Left lung (tissue), 10 donors: ENCODE data around the gene KLK11. TPM values are rescaled to one million over a fixed set of nuclear protein-coding genes. Genes with fewer than 3 reads are reported as not detected.
"Not testable (repeated sequence)": the region's sequence is repeated elsewhere in the genome, so short reads cannot be mapped to it uniquely, and the experiment has no call there.

Experiments used
- ATAC-seq: fragments of 200-7000 bp; cut with Tn5 transposase; one replicate; pipeline ENCODE4 v1.9.1; 2020; ENCODE audit warnings: moderate library complexity
- DNase-seq, 4 donors: peaks; one replicate each; pipeline ENCODE4 v3.0.0-alpha.2; 2013 to 2020
- H3K27ac ChIP-seq, 2 donors: fragments of 200-600 bp; sonication (generic) in 1 of 2; one replicate each; pipeline versions ENCODE4 v1.5.0 to v1.8.0; 2020 to 2021
- H3K27me3 ChIP-seq, 2 donors: fragments of 200-600 bp; sonication (generic) in 1 of 2; one replicate each; pipeline versions ENCODE4 v1.5.0 to v1.8.0; 2020 to 2021
- H3K36me3 ChIP-seq, 2 donors: fragments of 200-600 bp; sonication (generic) in 1 of 2; one replicate each; pipeline versions ENCODE4 v1.5.0 to v1.8.0; 2020 to 2021
- H3K4me1 ChIP-seq, 2 donors: fragments of 200-600 bp; one replicate each; pipeline ENCODE4 v1.8.0; 2021
- H3K4me3 ChIP-seq, 2 donors: fragments of 200-600 bp; sonication (generic) in 1 of 2; one replicate each; pipeline versions ENCODE4 v1.5.0 to v1.8.0; 2020 to 2021; ENCODE audit warnings: mild to moderate bottlenecking in 1 of 2
- H3K9me3 ChIP-seq, 2 donors: fragments of 200-600 bp; sonication (generic) in 1 of 2; one replicate each; pipeline versions ENCODE4 v1.5.0 to v1.8.0; 2020 to 2021
- intact Hi-C, 2 donors: fragments of 100-400 bp; cut with DNase I; formaldehyde crosslinking; loops; one replicate each; pipeline versions ENCODE4 v1.11.2 to v1.14.2; 2022
- polyA plus RNA-seq, 6 donors: library from polyadenylated mRNA; unstranded; fragments of 120-200 nt; gene quantifications; one replicate each; pipeline ENCODE4 v1.2.1, GENCODE V29; 2013; ENCODE audit not compliant: insufficient read length in 6 of 6
- total RNA-seq, 2 donors: library from RNA; stranded (reverse); fragmentation: NEBNext Ultra II Directional; extraction: Animal tissue kit (Norgen Biotek cat#: 25700); gene quantifications; one replicate each; pipeline ENCODE4 v1.2.1, GENCODE V29; 2021
- TF ChIP-seq, protein P1 (sequence below), 2 donors: fragments of 200-600 bp; sonication (generic) in 1 of 2; IDR thresholded peaks; one replicate each; pipeline versions ENCODE4 v1.5.0 to v1.8.0; 2021; ENCODE audit warnings: antibody characterized with exemption in 2 of 2
- donor health status: DM: no; HTN: yes; CAD: no.
- donor health status: DM: no; HTN: no; CAD: no.

Gene KLK11
- total and polyA plus RNA-seq, 8 donors: 1.6 to 7.2 (median 3.7) TPM

DNA sequence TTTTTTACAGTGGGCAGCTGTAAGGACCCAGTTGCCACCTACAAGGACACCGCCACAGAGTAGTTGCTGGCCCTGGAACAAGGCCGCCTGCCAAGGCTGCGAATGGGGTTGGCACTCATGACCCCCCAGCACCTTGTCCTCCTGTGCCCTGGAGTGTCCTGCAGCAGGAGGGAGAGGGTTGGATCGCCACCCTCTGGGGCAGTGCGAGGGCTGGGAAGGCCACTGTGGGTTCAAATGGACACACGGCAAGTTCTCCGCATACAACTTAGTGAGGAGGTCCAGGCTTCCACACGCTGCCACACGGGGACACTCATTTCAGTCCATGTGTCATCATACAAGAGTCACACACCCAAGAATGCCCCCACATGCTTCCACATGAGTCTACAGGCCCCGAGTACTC lies 26.0 kb downstream of the KLK11 start:
- Histone ChIP-seq H3K27ac (no peak overlapping the region), H3K4me1 (no peaks in the 10 kb centered on the region), H3K27me3 (peaks cover 0 to 77% of the 10 kb centered on the region in 2 donors), H3K9me3 (peaks cover 0 to 2% of the 10 kb centered on the region in 2 donors), H3K4me3 (no peak overlapping the region), H3K36me3 (no peaks in the 10 kb centered on the region)
- no peak for ATAC-seq
- TF ChIP-seq, protein P1, sequence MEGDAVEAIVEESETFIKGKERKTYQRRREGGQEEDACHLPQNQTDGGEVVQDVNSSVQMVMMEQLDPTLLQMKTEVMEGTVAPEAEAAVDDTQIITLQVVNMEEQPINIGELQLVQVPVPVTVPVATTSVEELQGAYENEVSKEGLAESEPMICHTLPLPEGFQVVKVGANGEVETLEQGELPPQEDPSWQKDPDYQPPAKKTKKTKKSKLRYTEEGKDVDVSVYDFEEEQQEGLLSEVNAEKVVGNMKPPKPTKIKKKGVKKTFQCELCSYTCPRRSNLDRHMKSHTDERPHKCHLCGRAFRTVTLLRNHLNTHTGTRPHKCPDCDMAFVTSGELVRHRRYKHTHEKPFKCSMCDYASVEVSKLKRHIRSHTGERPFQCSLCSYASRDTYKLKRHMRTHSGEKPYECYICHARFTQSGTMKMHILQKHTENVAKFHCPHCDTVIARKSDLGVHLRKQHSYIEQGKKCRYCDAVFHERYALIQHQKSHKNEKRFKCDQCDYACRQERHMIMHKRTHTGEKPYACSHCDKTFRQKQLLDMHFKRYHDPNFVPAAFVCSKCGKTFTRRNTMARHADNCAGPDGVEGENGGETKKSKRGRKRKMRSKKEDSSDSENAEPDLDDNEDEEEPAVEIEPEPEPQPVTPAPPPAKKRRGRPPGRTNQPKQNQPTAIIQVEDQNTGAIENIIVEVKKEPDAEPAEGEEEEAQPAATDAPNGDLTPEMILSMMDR (IDR thresholded peaks at IDR 0.05): no peak
- DNase-seq: no peak
- intact Hi-C loops: no loop called here

DNA sequence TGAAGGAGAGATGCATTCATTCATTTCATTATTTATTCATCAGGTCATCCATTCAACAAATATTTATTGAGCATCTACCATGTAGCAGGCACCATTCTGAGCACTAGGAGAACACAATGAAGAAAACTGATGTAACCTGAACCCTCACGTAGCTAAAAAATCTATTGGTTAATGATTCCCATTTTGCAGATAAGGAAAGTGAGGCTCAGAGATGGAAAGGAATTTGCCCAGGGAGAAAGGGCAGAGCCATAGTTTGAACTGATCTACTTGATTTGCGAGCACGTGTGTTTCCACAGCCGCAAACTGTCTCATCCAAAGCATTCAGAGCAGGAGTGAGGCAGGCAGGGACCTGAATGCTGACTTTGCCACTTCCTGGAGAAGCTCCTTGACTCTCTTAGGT lies 27.7 kb downstream of the KLK11 start:
- Histone ChIP-seq H3K9me3 (peaks cover 0 to 4% of the 10 kb centered on the region in 2 donors), H3K4me1 (no peaks in the 10 kb centered on the region), H3K27ac (no peak overlapping the region), H3K36me3 (no peaks in the 10 kb centered on the region), H3K27me3 (peaks cover 0 to 72% of the 10 kb centered on the region in 2 donors), H3K4me3 (no peak overlapping the region)
- DNase-seq (no peak), ATAC-seq (no peak)
- TF ChIP-seq, protein P1 (IDR thresholded peaks at IDR 0.05): no peak
- intact Hi-C loops: no loop called here

DNA sequence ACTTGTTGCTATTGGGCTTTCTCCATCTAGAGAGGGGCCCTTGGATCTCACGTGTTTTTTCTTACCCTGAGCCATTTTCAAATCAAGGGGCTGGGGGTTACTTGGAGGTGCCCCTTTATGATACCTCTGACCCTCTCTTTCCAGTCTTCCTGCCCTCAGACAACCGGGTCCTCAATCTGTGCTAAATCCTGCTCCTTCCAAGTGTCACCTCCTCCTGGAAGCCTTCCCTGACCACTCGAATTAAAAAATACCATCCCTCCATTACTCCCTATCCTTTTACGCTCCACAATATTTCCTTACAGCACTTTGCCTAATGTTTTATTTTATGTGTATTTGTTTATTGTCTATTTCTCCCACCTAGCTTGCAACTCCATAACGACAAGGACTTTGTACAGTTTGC lies 28.4 kb downstream of the KLK11 start:
- H3K27ac ChIP-seq: no peak overlapping the region
- H3K4me3 ChIP-seq: no peak overlapping the region
- peaks cover 0 to 66% of the 10 kb centered on the region in 2 donors for H3K27me3 ChIP-seq
- TF ChIP-seq, protein P1 (IDR thresholded peaks at IDR 0.05): no peak
- ATAC-seq: no peak
- no peaks in the 10 kb centered on the region for H3K36me3 ChIP-seq
- DNase-seq: no peak
- H3K4me1 ChIP-seq: no peaks in the 10 kb centered on the region
- intact Hi-C loops: no loop called here
- peaks cover 0 to 4% of the 10 kb centered on the region in 2 donors for H3K9me3 ChIP-seq

DNA sequence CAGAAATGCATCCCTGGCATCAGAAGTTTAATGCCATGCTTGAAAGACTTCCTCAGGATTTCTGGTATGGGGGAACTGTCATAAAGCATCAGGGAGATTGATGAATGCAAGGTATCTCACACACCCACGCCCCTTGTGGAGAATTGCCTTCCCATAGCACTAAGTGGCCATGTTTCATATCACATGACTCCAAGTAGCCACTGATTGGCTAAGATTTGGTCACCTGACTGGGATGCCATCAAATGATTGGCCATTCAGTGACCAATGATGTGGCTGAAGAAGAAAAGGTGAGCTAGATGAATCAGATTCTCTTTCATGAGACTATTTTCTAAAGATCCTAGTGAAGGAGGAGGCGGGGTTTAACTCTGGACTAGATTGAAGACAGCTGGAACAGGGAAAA lies 32.3 kb downstream of the KLK11 start:
- TF ChIP-seq, protein P1 (IDR thresholded peaks at IDR 0.05): no peak
- H3K36me3 ChIP-seq: no peaks in the 10 kb centered on the region
- intact Hi-C loops: no loop called here
- ATAC-seq: no peak
- no peak overlapping the region for H3K27ac ChIP-seq
- H3K27me3 ChIP-seq: peaks cover 0 to 26% of the 10 kb centered on the region in 2 donors
- no peak overlapping the region for H3K4me3 ChIP-seq
- DNase-seq: no peak
- peaks cover 0 to 3% of the 10 kb centered on the region in 2 donors for H3K9me3 ChIP-seq
- no peaks in the 10 kb centered on the region for H3K4me1 ChIP-seq

DNA sequence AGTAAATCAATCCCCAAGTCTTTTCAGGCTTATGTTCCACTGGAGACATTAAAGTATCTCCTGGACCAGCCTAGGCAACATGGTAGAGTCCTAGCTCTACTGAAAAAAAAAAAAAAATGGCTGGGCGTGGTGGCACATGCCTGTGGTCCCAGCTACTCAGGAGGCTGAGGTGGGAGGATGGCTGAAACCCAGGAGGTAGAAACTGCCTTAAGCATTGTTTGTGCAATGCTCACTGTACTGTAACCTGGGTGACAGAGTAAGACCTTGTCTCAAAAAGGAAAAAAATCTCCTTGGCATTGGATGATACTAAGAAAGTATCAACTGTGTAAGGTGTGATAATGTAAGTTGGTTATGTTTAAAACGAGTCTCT lies 33.8 kb downstream of the KLK11 start:
- TF ChIP-seq, protein P1 (IDR thresholded peaks at IDR 0.05): no peak
- intact Hi-C loops: no loop called here
- Histone ChIP-seq H3K36me3 (no peaks in the 10 kb centered on the region), H3K4me3 (no peak overlapping the region), H3K9me3 (peaks cover 0 to 3% of the 10 kb centered on the region in 2 donors), H3K4me1 (no peaks in the 10 kb centered on the region), H3K27me3 (peaks cover 0 to 14% of the 10 kb centered on the region in 2 donors), H3K27ac (no peak overlapping the region)
- no peak for ATAC-seq
- DNase-seq: no peak

DNA sequence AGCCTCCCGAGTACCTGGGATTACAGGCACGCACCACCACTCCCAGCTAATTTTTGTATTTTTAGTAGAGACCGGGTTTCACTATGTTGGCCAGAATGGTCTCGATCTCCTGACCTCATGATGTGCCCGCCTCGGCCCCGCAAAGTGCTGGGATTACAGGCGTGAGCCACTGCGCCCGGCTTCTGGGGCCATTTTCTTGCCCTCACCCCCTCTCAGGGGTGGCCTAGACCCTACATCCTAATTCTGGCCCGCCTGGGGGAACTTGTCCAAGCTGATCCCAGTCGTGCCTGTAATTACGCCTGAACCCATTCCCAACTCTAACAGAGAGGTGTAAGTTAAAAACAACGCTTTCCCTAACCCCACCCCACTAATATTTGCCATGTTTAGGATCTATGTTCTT lies 42.0 kb downstream of the KLK11 start:
- H3K4me1 ChIP-seq, intact Hi-C loops, DNase-seq, H3K27ac ChIP-seq, ATAC-seq, H3K4me3 ChIP-seq, H3K36me3 ChIP-seq, H3K9me3 ChIP-seq: not testable (repeated sequence)
- peaks cover 0 to 47% of the 10 kb centered on the region in 2 donors for H3K27me3 ChIP-seq
